K562 (cell line): ENCODE data around the gene GGACT. TPM values are rescaled to one million over a fixed set of nuclear protein-coding genes. Genes with fewer than 3 reads are reported as not detected.

Source experiments
- ATAC-seq: fragments of 200-7000 bp; cut with Tn5 transposase; 3 replicates; pipeline ENCODE4 v1.9.1; 2020; ENCODE audit warnings: moderate library complexity
- BruUV-seq: library from RNA; stranded (reverse); fragments of 400-500 nt; replicated peaks from 2 replicates; lab custom pipeline; 2021; lab: Mats Ljungman, UMichigan
- CTCF ChIA-PET: fragments of 300-600 bp; formaldehyde crosslinking; extraction: SDS; loops from one replicate; lab custom pipeline; 2021; ENCODE audit warnings: low intra/inter-chr PET ratio; lab: Yijun Ruan, JAX
- POLR2A ChIA-PET: fragments of 300-600, 350-650 bp; sonication (Branson Sonifier 250); formaldehyde crosslinking; extraction: SDS; loops from one replicate; lab custom pipeline; 2021; ENCODE audit warnings: antibody characterized with exemption, inconsistent platforms; lab: Yijun Ruan, JAX
- DNase-seq, 4 experiments: peaks; one replicate each; pipeline versions ENCODE4 v3.0.0 to v3.0.0-alpha.2; 2011 to 2018; ENCODE audit warnings: low spot score in 3 of 4, mixed read lengths in 3 of 4; ENCODE audit errors: extremely low read depth in 1 of 4
- FAIRE-seq: peaks from 2 replicates; lab custom pipeline; 2011; peaks lifted over from hg19 to GRCh38; lab: Jason Lieb, UNC
- H2AFZ ChIP-seq: 2 replicates; pipeline ENCODE4 v1.6.0; 2011; ENCODE audit warnings: low read depth, low read length, control low read depth, inconsistent platforms
- H3K27ac ChIP-seq: fragments of 200-600 bp; 3 replicates; pipeline ENCODE4 v1.8.0; 2011; ENCODE audit warnings: low read depth, mild to moderate bottlenecking, control low read depth, inconsistent platforms, low read length, moderate library complexity, mixed read lengths; ENCODE audit errors: extremely low read depth
- H3K27me3 ChIP-seq, 2 experiments: fragments of 300-600 bp in 1 of 2; 2 replicates in 1 of 2; 3 replicates in 1 of 2; pipeline versions ENCODE4 v1.6.0 to v1.8.0; 2011; ENCODE audit warnings: inconsistent platforms in 2 of 2, low read length in 2 of 2, mild to moderate bottlenecking in 1 of 2, mixed read lengths in 1 of 2, moderate library complexity in 1 of 2; ENCODE audit not compliant: control insufficient read depth in 2 of 2, insufficient read depth in 2 of 2
- H3K36me3 ChIP-seq: fragments of 300-600 bp; 3 replicates; pipeline ENCODE4 v1.8.0; 2011; ENCODE audit warnings: mild to moderate bottlenecking, low read length, inconsistent platforms; ENCODE audit not compliant: control insufficient read depth, insufficient read depth
- H3K4me1 ChIP-seq, 2 experiments: fragments of 200-600 bp in 1 of 2; replicated peaks in 1 of 2; 2 replicates in 1 of 2; 3 replicates in 1 of 2; pipeline versions ENCODE4 v1.5.1 to v1.8.0; 2011; ENCODE audit warnings: inconsistent platforms in 2 of 2, low read length in 2 of 2, mild to moderate bottlenecking in 1 of 2, mixed read lengths in 1 of 2, moderate library complexity in 1 of 2; ENCODE audit not compliant: control insufficient read depth in 2 of 2, insufficient read depth in 2 of 2
- H3K4me2 ChIP-seq: 2 replicates; pipeline ENCODE4 v1.6.1; 2011; ENCODE audit warnings: low read length, control low read depth, inconsistent platforms, mixed read lengths; ENCODE audit not compliant: insufficient read depth
- H3K4me3 ChIP-seq: fragments of 200-600 bp; sonication (generic), shearing (Covaris generic); 2 replicates; pipeline ENCODE4 v1.5.1; 2016; ENCODE audit warnings: control low read depth, inconsistent platforms
- H3K79me2 ChIP-seq: fragments of 200-600 bp; 3 replicates; pipeline ENCODE4 v1.8.0; 2011; ENCODE audit warnings: low read length, inconsistent platforms; ENCODE audit not compliant: control insufficient read depth, insufficient read depth
- H3K9ac ChIP-seq, 2 experiments: 2 replicates each; pipeline versions ENCODE4 v1.6.0 to v1.6.1; 2011; ENCODE audit warnings: low read depth in 2 of 2, low read length in 2 of 2, control low read depth in 1 of 2, inconsistent platforms in 1 of 2, mild to moderate bottlenecking in 1 of 2, mixed read lengths in 1 of 2; ENCODE audit not compliant: insufficient read depth in 1 of 2
- H3K9me1 ChIP-seq: one replicate; pipeline ENCODE4 v1.6.0; 2011; ENCODE audit warnings: inconsistent platforms, mild to moderate bottlenecking, low read length, moderate library complexity; ENCODE audit not compliant: control insufficient read depth, insufficient read depth
- H3K9me3 ChIP-seq: replicated peaks from 2 replicates; pipeline ENCODE4 v1.5.1; 2011; ENCODE audit warnings: low read depth, low read length, inconsistent platforms; ENCODE audit not compliant: control insufficient read depth, insufficient read depth
- H4K20me1 ChIP-seq: replicated peaks from 2 replicates; pipeline ENCODE4 v1.6.1; 2011; ENCODE audit warnings: low read length, inconsistent platforms, mixed read lengths; ENCODE audit not compliant: control insufficient read depth, insufficient read depth
- CREB3L1 ChIP-seq: fragments of 450-650 bp; IDR thresholded peaks from 2 replicates; pipeline ENCODE4 v1.6.1; 2014; ENCODE audit warnings: low read depth, mild to moderate bottlenecking, moderate library complexity, borderline replicate concordance
- GTF2F1 ChIP-seq: IDR thresholded peaks from 2 replicates; pipeline ENCODE4 v1.6.1; 2011; ENCODE audit warnings: low read depth, low read length, improper control_type of control experiment
- HNRNPLL ChIP-seq: fragments of 200-400 bp; formaldehyde crosslinking; IDR thresholded peaks from 2 replicates; pipeline ENCODE4 v1.6.1; 2017; ENCODE audit warnings: low read length, low read depth, mild to moderate bottlenecking; ENCODE audit not compliant: poor library complexity, severe bottlenecking
- KDM2B ChIP-seq: fragments of 250-450 bp; sonication (Bioruptor Pico); IDR thresholded peaks from 2 replicates; pipeline ENCODE4 v1.8.0; 2021; ENCODE audit warnings: mild to moderate bottlenecking, moderate library complexity
- KDM4B ChIP-seq, 2 experiments: fragments of 450-650 bp in 1 of 2; sonication (generic) in 1 of 2; IDR thresholded peaks; 2 replicates each; pipeline ENCODE4 v1.6.1; 2016 to 2017; ENCODE audit warnings: borderline replicate concordance in 2 of 2, antibody characterized with exemption in 1 of 2, low read depth in 1 of 2, mild to moderate bottlenecking in 1 of 2
- MAFK ChIP-seq: IDR thresholded peaks from 2 replicates; pipeline ENCODE4 v1.6.1; 2011; ENCODE audit warnings: low read length, improper control_type of control experiment
- MAX ChIP-seq: sonication (generic); formaldehyde crosslinking; IDR thresholded peaks from 2 replicates; pipeline ENCODE4 v1.9.0; 2022; ENCODE audit warnings: mild to moderate bottlenecking, missing genetic modification reagents
- NBN ChIP-seq: fragments of 450-650 bp; IDR thresholded peaks from 2 replicates; pipeline ENCODE4 v1.6.1; 2016; ENCODE audit warnings: low read depth, mild to moderate bottlenecking
- NEUROD1 ChIP-seq: fragments of 150-350 bp; IDR thresholded peaks from 2 replicates; pipeline ENCODE4 v1.6.1; 2014; ENCODE audit warnings: borderline replicate concordance, low read length, low read depth; ENCODE audit not compliant: partially characterized antibody
- NFE2L1 ChIP-seq: fragments of 450-650 bp; IDR thresholded peaks from 2 replicates; pipeline ENCODE4 v1.6.1; 2016; ENCODE audit warnings: missing genetic modification characterization, low read depth, mild to moderate bottlenecking, missing compliant biosample characterization, moderate library complexity, borderline replicate concordance
- NR1H2 ChIP-seq: sonication (generic); formaldehyde crosslinking; IDR thresholded peaks from 2 replicates; pipeline ENCODE4 v1.4.0; 2020; ENCODE audit warnings: mild to moderate bottlenecking, missing genetic modification reagents
- POLR2B ChIP-seq: fragments of 450-650 bp; IDR thresholded peaks from 2 replicates; pipeline ENCODE4 v1.6.1; 2018; ENCODE audit warnings: low read depth; ENCODE audit not compliant: partially characterized antibody
- RNF2 ChIP-seq: sonication (generic); IDR thresholded peaks from 2 replicates; pipeline ENCODE4 v1.6.1; 2016
- SMC3 ChIP-seq: conservative IDR thresholded peaks from 2 replicates; pipeline ENCODE4 v1.6.1; 2011; ENCODE audit warnings: low read depth, low read length, improper control_type of control experiment; ENCODE audit not compliant: insufficient read depth
- ZBTB33 ChIP-seq: sonication (generic); formaldehyde crosslinking; IDR thresholded peaks from 2 replicates; pipeline ENCODE4 v1.8.1; 2023; ENCODE audit warnings: mild to moderate bottlenecking, missing genetic modification reagents
- ZNF146 ChIP-seq: IDR thresholded peaks from one replicate; pipeline ENCODE4 v1.6.1; 2018; ENCODE audit warnings: missing compliant biosample characterization; ENCODE audit not compliant: unreplicated experiment
- WGBS: fragments of 100-300 bp; shearing (Covaris generic); methylation state at CpG from one replicate; pipeline ENCODE4 v1.1.6; 2016; ENCODE audit warnings: low coverage, mixed read lengths; ENCODE audit not compliant: insufficient coverage; ENCODE audit errors: missing lambda C conversion rate; 5-methylcytosine and 5-hydroxymethylcytosine counted together
- in situ Hi-C: fragments of 300-500 bp; cut with MboI; formaldehyde crosslinking; loops from 4 replicates; pipeline ENCODE4 v1.15.0; 2018; ENCODE audit warnings: inconsistent platforms, mixed read lengths
- intact Hi-C: fragments of 100-400 bp; cut with micrococcal nuclease; formaldehyde crosslinking; loops from 2 replicates; pipeline ENCODE4 v1.14.2; 2022
- polyA plus RNA-seq, 8 experiments: library from polyadenylated mRNA; depleted of rRNA in 4 of 8; stranded (reverse) in 5 of 8; unstranded in 3 of 8; fragments of >200 nt; fragmentation: Nextera tagmentation in 2 of 8; fragmentation: Illumina TruSeq in 1 of 8; extraction: Ambion mirVana in 2 of 8; extraction: Trizol in 1 of 8; gene quantifications; 2 replicates each; pipeline versions ENCODE4 v1.2.1 to v1.2.3, GENCODE V29; 2011 to 2014; ENCODE audit warnings: inconsistent platforms in 1 of 8, missing spikeins in 1 of 8
- total RNA-seq, 7 experiments: library from RNA; depleted of rRNA in 6 of 7; stranded (reverse); fragments of >200 nt in 6 of 7; fragmentation: Illumina TruSeq in 2 of 7; extraction: Trizol in 2 of 7; gene quantifications; 2 replicates each; pipeline versions ENCODE4 v1.2.1 to v1.2.3, GENCODE V29; 2011 to 2021; ENCODE audit warnings: low replicate concordance in 1 of 7

GGACT gene
- total and polyA plus RNA-seq, 9 of the 15 experiments (the other 6 are each of a cell fraction or from before 2014, with no cell fraction given), result 0.20 to 3.2 (median 1.7) TPM

GRCh38 chr13:100519626-100520025, 69.0 kb downstream of the GGACT start (continued):
- TF ChIP-seq MAX (CRISPR knock-in tag) (no peak), MAFK (no peak), ZNF146 (CRISPR knock-in tag) (no peak), POLR2B (no peak)

- FAIRE-seq (no peak), ATAC-seq (no peak), DNase-seq (no peak)
- ChIA-PET POLR2A (no interaction called here), CTCF (no interaction called here)
- H3K9me1 ChIP-seq, result no peaks in the 10 kb centered on the region
- H4K20me1 ChIP-seq, result no peaks in the 10 kb centered on the region; the same call in 1 of the 2 replicates
- no peaks in the 10 kb centered on the region for H3K36me3 ChIP-seq
- H3K4me3 ChIP-seq, result no peak overlapping the region
- no peaks in the 10 kb centered on the region for H3K79me2 ChIP-seq
- H3K4me2 ChIP-seq, result no peak overlapping the region
- H2AFZ ChIP-seq, result no peak overlapping the region
- H3K9ac ChIP-seq, result no peak overlapping the region
- no peaks in the 10 kb centered on the region for H3K27me3 ChIP-seq
- no peaks in the 10 kb centered on the region for H3K9me3 ChIP-seq
- no peak overlapping the region for H3K27ac ChIP-seq
- in situ Hi-C loops, result loop anchor here (10.0 kb wide), 1 partner anchor 614 kb away; no protein-coding TSS in a partner anchor
- no TSS peak for BruUV-seq
- WGBS, result 62% methylated on average over 8 of the region's 8 CpGs
- intact Hi-C loops, result loop anchor here (10.0 kb wide), 1 partner anchor 474 kb away; no protein-coding TSS in a partner anchor
- no peaks in the 10 kb centered on the region for H3K4me1 ChIP-seq
- TF ChIP-seq SMC3, result no peak
- no peak for TF ChIP-seq KDM4B (IDR thresholded peaks at IDR 0.05; ENCODE audit: borderline replicate concordance in 2 of 2, low read depth in 1 of 2)
- no peak for TF ChIP-seq RNF2
- no peak for TF ChIP-seq HNRNPLL
- no peak for TF ChIP-seq ZBTB33
- TF ChIP-seq NEUROD1, result no peak
- no peak for TF ChIP-seq NBN
- no peak for TF ChIP-seq NR1H2 (CRISPR knock-in tag)
- no peak for TF ChIP-seq CREB3L1
- no peak for TF ChIP-seq GTF2F1
- TF ChIP-seq KDM2B (CRISPR knock-in tag), result no peak
- peak; percentile 41; the same call in 1 of the 2 replicates for TF ChIP-seq NFE2L1
These were observed 70.1 kb downstream of the GGACT start for GRCh38 chr13:100518394-100519062.
